Thoracic aorta (tissue), 2 donors: ENCODE data around the gene FARS2. TPM values are rescaled to one million over a fixed set of nuclear protein-coding genes. Genes with fewer than 3 reads are reported as not detected.

Source experiments
- ATAC-seq: fragments of 150-250 bp; one replicate; pipeline ENCODE4 v1.8.0; 2017; ENCODE audit warnings: low read depth; ENCODE audit not compliant: insufficient number of reproducible peaks, low FRiP score
- DNase-seq: peaks from one replicate; pipeline ENCODE4 v3.0.0-alpha.2; 2020; ENCODE audit warnings: low spot score
- H3K27ac ChIP-seq, 2 donors: fragments of 200-600 bp; sonication (generic); 1 replicate in 1 of 2; 2 replicates in 1 of 2; pipeline ENCODE4 v1.5.1; 2016; ENCODE audit warnings: mild to moderate bottlenecking in 2 of 2, moderate library complexity in 2 of 2
- H3K27me3 ChIP-seq: fragments of 200-600 bp; sonication (generic); replicated peaks from 2 replicates; pipeline ENCODE4 v1.6.0; 2016; ENCODE audit warnings: mild to moderate bottlenecking; ENCODE audit not compliant: insufficient read depth
- H3K36me3 ChIP-seq: fragments of 200-600 bp; sonication (generic); one replicate; pipeline ENCODE4 v1.5.1; 2016
- H3K4me1 ChIP-seq, 2 donors: fragments of 200-600 bp; sonication (generic); 1 replicate in 1 of 2; 2 replicates in 1 of 2; pipeline versions ENCODE4 v1.5.1 to v1.6.0; 2016; ENCODE audit warnings: low read depth in 2 of 2, mild to moderate bottlenecking in 1 of 2; ENCODE audit not compliant: control insufficient read depth in 1 of 2
- H3K4me3 ChIP-seq: fragments of 200-600 bp; sonication (generic); 2 replicates; pipeline ENCODE4 v1.5.1; 2016; ENCODE audit warnings: mild to moderate bottlenecking
- H3K9me3 ChIP-seq: fragments of 200-600 bp; sonication (generic); 2 replicates; pipeline ENCODE4 v1.5.1; 2016
- total RNA-seq, 2 donors: library from RNA; depleted of rRNA; stranded (reverse); fragments of >200 nt; gene quantifications; one replicate each; pipeline versions ENCODE4 v1.1.0 to v1.2.3, GENCODE V29; 2016
- TF ChIP-seq, protein P1 (sequence below): fragments of 200-600 bp; sonication (generic); IDR thresholded peaks from one replicate; pipeline ENCODE4 v1.5.1; 2019; ENCODE audit warnings: antibody characterized with exemption

FARS2 gene
- total RNA-seq, 2 donors from 2014 or later, result 10.4 to 11.6 TPM

DNA sequence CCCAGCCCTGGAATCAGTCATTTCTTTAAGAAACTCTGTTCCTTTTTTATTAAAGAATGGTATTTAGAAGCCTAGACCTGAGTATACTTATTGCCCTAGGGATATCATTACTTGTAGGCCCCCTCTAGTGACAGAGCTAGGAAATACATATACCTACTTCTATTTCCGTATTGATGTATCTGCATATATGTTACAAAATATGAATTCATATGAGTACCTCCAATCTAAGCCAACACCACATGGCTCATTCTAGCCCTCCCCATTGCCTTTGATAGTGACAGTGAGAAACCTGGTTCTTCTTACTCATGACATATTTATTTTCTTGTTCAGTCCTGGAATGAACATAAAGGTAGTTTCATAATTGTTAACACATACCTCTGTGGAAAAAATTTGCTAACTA is 137.2 kb downstream of the FARS2 start:
- no peak for DNase-seq
- no peaks in the 10 kb centered on the region for H3K36me3 ChIP-seq
- TF ChIP-seq, protein P1, sequence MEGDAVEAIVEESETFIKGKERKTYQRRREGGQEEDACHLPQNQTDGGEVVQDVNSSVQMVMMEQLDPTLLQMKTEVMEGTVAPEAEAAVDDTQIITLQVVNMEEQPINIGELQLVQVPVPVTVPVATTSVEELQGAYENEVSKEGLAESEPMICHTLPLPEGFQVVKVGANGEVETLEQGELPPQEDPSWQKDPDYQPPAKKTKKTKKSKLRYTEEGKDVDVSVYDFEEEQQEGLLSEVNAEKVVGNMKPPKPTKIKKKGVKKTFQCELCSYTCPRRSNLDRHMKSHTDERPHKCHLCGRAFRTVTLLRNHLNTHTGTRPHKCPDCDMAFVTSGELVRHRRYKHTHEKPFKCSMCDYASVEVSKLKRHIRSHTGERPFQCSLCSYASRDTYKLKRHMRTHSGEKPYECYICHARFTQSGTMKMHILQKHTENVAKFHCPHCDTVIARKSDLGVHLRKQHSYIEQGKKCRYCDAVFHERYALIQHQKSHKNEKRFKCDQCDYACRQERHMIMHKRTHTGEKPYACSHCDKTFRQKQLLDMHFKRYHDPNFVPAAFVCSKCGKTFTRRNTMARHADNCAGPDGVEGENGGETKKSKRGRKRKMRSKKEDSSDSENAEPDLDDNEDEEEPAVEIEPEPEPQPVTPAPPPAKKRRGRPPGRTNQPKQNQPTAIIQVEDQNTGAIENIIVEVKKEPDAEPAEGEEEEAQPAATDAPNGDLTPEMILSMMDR, result no peak
- ATAC-seq, result no peak
- no peaks in the 10 kb centered on the region for H3K27me3 ChIP-seq
- no peak overlapping the region for H3K27ac ChIP-seq
- H3K4me1 ChIP-seq, result no peaks in the 10 kb centered on the region
- H3K4me3 ChIP-seq, result no peak overlapping the region
- H3K9me3 ChIP-seq, result peaks cover 9% of the 10 kb centered on the region

DNA sequence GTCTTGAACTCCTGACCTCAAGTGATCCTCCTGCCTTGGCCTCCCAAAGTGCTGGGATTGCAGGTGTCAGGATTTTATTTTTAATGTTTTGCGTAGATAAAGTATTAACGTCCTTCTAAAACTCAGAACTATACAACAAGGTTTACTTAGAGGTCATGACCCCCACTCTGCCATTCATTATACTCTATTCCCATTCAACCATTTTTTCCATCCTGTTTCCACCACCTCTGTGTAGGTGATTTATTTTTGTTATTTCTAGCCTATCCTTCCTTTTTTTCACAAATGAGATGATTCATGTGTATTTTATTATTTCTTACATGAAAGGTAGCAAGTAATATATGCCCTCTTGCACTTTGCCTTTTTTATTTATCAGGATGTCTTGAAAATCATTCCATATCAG is 138.1 kb downstream of the FARS2 start:
- Histone ChIP-seq H3K27ac (no peak overlapping the region), H3K4me1 (no peaks in the 10 kb centered on the region), H3K36me3 (no peaks in the 10 kb centered on the region), H3K9me3 (peaks cover 9% of the 10 kb centered on the region), H3K27me3 (no peaks in the 10 kb centered on the region), H3K4me3 (no peak overlapping the region)
- TF ChIP-seq, protein P1, result no peak
- no peak for ATAC-seq
- DNase-seq, result no peak

DNA sequence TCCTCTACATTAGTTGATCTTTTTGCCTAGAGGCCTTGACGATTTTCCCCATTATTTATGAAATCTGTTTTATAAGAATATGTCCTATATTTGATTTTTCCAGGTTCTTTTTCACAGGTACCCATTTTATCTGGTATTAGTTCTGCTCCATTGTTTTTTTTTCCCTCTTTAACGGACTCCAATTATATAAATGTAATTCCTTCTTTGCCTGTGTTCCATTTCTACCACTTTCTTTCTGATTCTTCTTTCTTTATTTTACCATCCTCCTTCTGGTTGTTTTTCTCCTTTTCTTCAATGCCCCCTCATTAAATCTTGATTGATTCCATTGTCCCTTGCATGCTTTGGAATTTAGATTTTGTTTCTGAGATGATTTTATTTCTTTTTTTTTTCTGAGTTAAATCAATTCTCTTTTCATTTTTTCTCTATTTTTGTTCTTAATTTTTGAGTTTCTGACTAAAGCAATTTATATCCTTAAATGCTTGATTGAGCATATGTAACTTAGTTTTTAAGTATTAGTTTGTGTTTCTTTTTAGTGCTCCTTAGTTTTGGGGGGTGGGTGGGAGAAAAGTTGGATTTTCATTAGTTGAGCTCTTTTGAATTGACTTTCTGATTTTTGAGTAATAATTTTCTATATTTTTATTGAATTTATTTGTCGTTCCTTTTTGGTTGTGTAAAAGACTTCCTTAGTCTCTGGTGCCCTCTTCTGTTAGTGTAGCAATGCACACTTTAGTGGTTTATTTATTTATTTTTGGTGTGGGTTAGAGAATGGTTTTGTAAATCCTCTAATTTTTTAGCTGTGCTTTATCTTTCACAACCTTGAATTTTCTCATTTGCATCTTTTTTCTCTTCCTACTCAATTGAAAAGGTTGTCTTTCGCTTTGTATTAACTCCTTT is 140.8 kb downstream of the FARS2 start:
- TF ChIP-seq, protein P1, result no peak
- H3K27me3 ChIP-seq, result no peaks in the 10 kb centered on the region
- ATAC-seq (no peak), DNase-seq (no peak)
- no peaks in the 10 kb centered on the region for H3K4me1 ChIP-seq
- no peaks in the 10 kb centered on the region for H3K36me3 ChIP-seq
- H3K4me3 ChIP-seq, result no peak overlapping the region
- H3K9me3 ChIP-seq, result peaks cover 9% of the 10 kb centered on the region
- no peak overlapping the region for H3K27ac ChIP-seq

DNA sequence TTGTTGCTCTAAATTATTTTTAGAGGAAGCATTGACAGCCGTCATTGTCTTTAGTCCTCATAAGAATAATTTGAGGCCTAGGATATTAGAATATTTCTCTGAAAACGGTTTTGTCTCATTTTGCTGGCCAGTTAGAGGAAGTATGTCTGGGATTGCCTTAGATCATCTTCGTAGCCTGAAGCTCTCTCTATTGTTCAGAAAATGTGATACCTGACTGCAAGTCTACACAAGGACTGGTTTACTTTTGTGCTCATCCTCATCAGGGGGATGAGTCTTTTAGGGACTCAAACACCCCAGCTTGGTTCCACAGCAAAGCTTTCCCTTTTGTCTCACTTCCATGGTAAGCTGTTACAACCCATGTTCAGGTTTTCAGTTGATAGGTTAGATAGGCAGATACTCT is 141.8 kb downstream of the FARS2 start:
- DNase-seq (no peak), ATAC-seq (no peak)
- H3K9me3 ChIP-seq, result peaks cover 9% of the 10 kb centered on the region
- no peaks in the 10 kb centered on the region for H3K27me3 ChIP-seq
- H3K4me3 ChIP-seq, result no peak overlapping the region
- H3K36me3 ChIP-seq, result no peaks in the 10 kb centered on the region
- H3K27ac ChIP-seq, result no peak overlapping the region
- H3K4me1 ChIP-seq, result no peaks in the 10 kb centered on the region
- TF ChIP-seq, protein P1, result no peak

DNA sequence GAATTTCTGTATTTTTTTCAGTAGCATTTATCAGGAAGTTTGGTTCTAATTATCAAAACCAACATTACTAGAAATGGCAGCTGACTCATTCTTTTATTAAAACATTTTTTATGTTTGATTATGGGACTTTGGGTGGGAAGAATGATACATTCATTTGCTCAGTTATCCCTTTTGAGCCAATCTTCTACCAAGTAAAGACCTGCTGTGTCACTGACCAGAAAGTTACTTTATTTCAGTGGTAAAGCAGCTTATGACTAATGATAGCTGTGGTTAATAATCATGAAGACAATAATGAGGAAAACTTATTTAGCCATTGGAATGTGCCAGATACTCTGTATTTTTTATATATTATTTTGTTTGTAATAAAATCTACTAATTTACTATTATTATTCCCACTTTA is 142.3 kb downstream of the FARS2 start:
- TF ChIP-seq, protein P1, result no peak
- no peak overlapping the region for H3K4me3 ChIP-seq
- peaks cover 9% of the 10 kb centered on the region for H3K9me3 ChIP-seq
- DNase-seq (no peak), ATAC-seq (no peak)
- H3K4me1 ChIP-seq, result no peaks in the 10 kb centered on the region
- no peak overlapping the region for H3K27ac ChIP-seq
- no peaks in the 10 kb centered on the region for H3K27me3 ChIP-seq
- H3K36me3 ChIP-seq, result no peaks in the 10 kb centered on the region
